HepG2 (cell line): ENCODE results near the gene ACYP2. TPM values are rescaled to one million over a fixed set of nuclear protein-coding genes. Genes with fewer than 3 reads are reported as not detected.

ENCODE experiments used
- ATAC-seq: fragments of 200-7000 bp; cut with Tn5 transposase; 3 replicates; pipeline ENCODE4 v1.9.1; 2020; ENCODE audit warnings: mild to moderate bottlenecking, moderate library complexity
- BruUV-seq: library from RNA; stranded (reverse); fragments of 400-500 nt; replicated peaks from 2 replicates; lab custom pipeline; 2021; lab: Mats Ljungman, UMichigan
- CTCF ChIA-PET: fragments of 300-600 bp; formaldehyde crosslinking; extraction: SDS; loops from one replicate; lab custom pipeline; 2021; ENCODE audit warnings: low total read pairs, inconsistent platforms, low intra/inter-chr PET ratio; lab: Yijun Ruan, JAX
- POLR2A ChIA-PET: fragments of 350-600 bp; sonication (Branson Sonifier 250); formaldehyde crosslinking; loops from one replicate; lab custom pipeline; 2020; ENCODE audit warnings: antibody characterized with exemption, inconsistent platforms; lab: Yijun Ruan, JAX
- DNase-seq: peaks from one replicate; pipeline ENCODE4 v3.0.0-alpha.2; 2015; ENCODE audit warnings: low spot score
- FAIRE-seq: peaks from 3 replicates; lab custom pipeline; 2011; peaks lifted over from hg19 to GRCh38; lab: Jason Lieb, UNC
- H2AFZ ChIP-seq: one replicate; pipeline ENCODE4 v1.6.1; 2011; ENCODE audit warnings: low read length, inconsistent platforms
- H3K27ac ChIP-seq: fragments of 300-600 bp; 3 replicates; pipeline ENCODE4 v1.8.0; 2011; ENCODE audit warnings: mixed run types, mild to moderate bottlenecking, mixed read lengths, low read length, inconsistent platforms; ENCODE audit not compliant: insufficient read depth; ENCODE audit errors: extremely low read length
- H3K27me3 ChIP-seq, 2 experiments: fragments of 200-600 bp in 1 of 2; 2 replicates in 1 of 2; 3 replicates in 1 of 2; pipeline versions ENCODE4 v1.6.0 to v1.8.0; 2011; ENCODE audit warnings: low read length in 2 of 2, mild to moderate bottlenecking in 2 of 2, moderate library complexity in 2 of 2, inconsistent platforms in 1 of 2; ENCODE audit not compliant: insufficient read depth in 2 of 2, control insufficient read depth in 1 of 2
- H3K36me3 ChIP-seq, 2 experiments: fragments of 200-600 bp in 1 of 2; replicated peaks in 1 of 2; 2 replicates in 1 of 2; 3 replicates in 1 of 2; pipeline versions ENCODE4 v1.5.1 to v1.8.0; 2011; ENCODE audit warnings: low read length in 2 of 2, inconsistent platforms in 1 of 2; ENCODE audit not compliant: insufficient read depth in 2 of 2, control insufficient read depth in 1 of 2
- H3K4me1 ChIP-seq: 2 replicates; pipeline ENCODE4 v1.5.1; 2012; ENCODE audit warnings: low read length, inconsistent platforms; ENCODE audit not compliant: insufficient read depth
- H3K4me2 ChIP-seq: 2 replicates; pipeline ENCODE4 v1.6.0; 2011; ENCODE audit warnings: low read depth, low read length, inconsistent platforms
- H3K4me3 ChIP-seq, 3 experiments: fragments of 200-600 bp in 1 of 3; sonication (generic), shearing (Covaris generic) in 1 of 3; replicated peaks in 1 of 3; 2 replicates each; pipeline ENCODE4 v1.5.1; 2011 to 2016; ENCODE audit warnings: low read length in 3 of 3, inconsistent platforms in 2 of 3, low read depth in 2 of 3, mild to moderate bottlenecking in 2 of 3, control low read depth in 1 of 3, mixed read lengths in 1 of 3; ENCODE audit not compliant: insufficient read depth in 1 of 3
- H3K79me2 ChIP-seq: one replicate; pipeline ENCODE4 v1.6.1; 2011; ENCODE audit warnings: low read length, inconsistent platforms; ENCODE audit not compliant: insufficient read depth
- H3K9ac ChIP-seq: 2 replicates; pipeline ENCODE4 v1.6.0; 2011; ENCODE audit warnings: mild to moderate bottlenecking, low read depth, low read length, inconsistent platforms; ENCODE audit not compliant: insufficient read depth
- H3K9me3 ChIP-seq: 2 replicates; pipeline ENCODE4 v1.5.1; 2012; ENCODE audit warnings: mild to moderate bottlenecking, low read length
- H4K20me1 ChIP-seq: 2 replicates; pipeline ENCODE4 v1.6.0; 2011; ENCODE audit warnings: inconsistent platforms, mild to moderate bottlenecking, low read length, moderate library complexity; ENCODE audit not compliant: insufficient read depth
- MAFF ChIP-seq: IDR thresholded peaks from 2 replicates; pipeline ENCODE4 v1.6.1; 2011; ENCODE audit warnings: low read depth, low read length, improper control_type of control experiment
- MAFK ChIP-seq, 2 experiments: IDR thresholded peaks in 1 of 2; conservative IDR thresholded peaks in 1 of 2; 2 replicates each; pipeline ENCODE4 v1.6.1; 2011; ENCODE audit warnings: improper control_type of control experiment in 2 of 2, low read length in 2 of 2
- MBD4 ChIP-seq: IDR thresholded peaks from 2 replicates; pipeline ENCODE4 v1.6.1; 2012; ENCODE audit warnings: low read length, inconsistent platforms, borderline replicate concordance
- ZNF720 ChIP-seq: sonication (generic); formaldehyde crosslinking; IDR thresholded peaks from 2 replicates; pipeline ENCODE4 v1.4.0; 2020; ENCODE audit warnings: missing genetic modification reagents
- WGBS: methylation state at CpG from one replicate; pipeline ENCODE4 v1.1.6; 2017; ENCODE audit warnings: low lambda C conversion rate; 5-methylcytosine and 5-hydroxymethylcytosine counted together
- in situ Hi-C: cut with HindIII; loops from 2 replicates; pipeline ENCODE4 v1.10.0; 2017; ENCODE audit warnings: low pct_unique_long_range_greater_than_20kb; ENCODE audit not compliant: extremely low pct_ligation_motif_present
- intact Hi-C: fragments of 100-400 bp; cut with micrococcal nuclease; formaldehyde crosslinking; loops from one replicate; pipeline ENCODE4 v1.10.0; 2022; ENCODE audit not compliant: unreplicated experiment
- polyA plus RNA-seq, 8 experiments: library from polyadenylated mRNA; depleted of rRNA in 3 of 8; stranded (reverse) in 7 of 8; unstranded in 1 of 8; fragments of >200 nt; fragmentation: Illumina TruSeq in 4 of 8; extraction: Trizol in 4 of 8; gene quantifications; 2 replicates each; pipeline versions ENCODE4 v1.2.1 to v1.2.3, GENCODE V29; 2011 to 2016; ENCODE audit warnings: low read depth in 4 of 8, missing spikeins in 1 of 8, mixed read lengths in 1 of 8; ENCODE audit not compliant: insufficient read depth in 1 of 8
- total RNA-seq, 5 experiments: library from RNA; depleted of rRNA; stranded (reverse); fragments of >200 nt; fragmentation: Illumina TruSeq; extraction: Trizol; gene quantifications; 2 replicates each; pipeline ENCODE4 v1.2.3, GENCODE V29; 2016; ENCODE audit warnings: low read depth in 1 of 5

ACYP2 gene
- total and polyA plus RNA-seq, 2 of the 13 experiments (the other 11 are each of a cell fraction or from before 2014, with no cell fraction given): 12.3 to 12.7 TPM

- ATAC-seq: no peak
- no peak overlapping the region for H3K27ac ChIP-seq
- CTCF ChIA-PET: no interaction called here
- no peaks in the 10 kb centered on the region for H3K9me3 ChIP-seq
- H4K20me1 ChIP-seq: no peaks in the 10 kb centered on the region
- H3K27me3 ChIP-seq: no peaks in the 10 kb centered on the region
- BruUV-seq: no TSS peak
- H3K9ac ChIP-seq: no peak overlapping the region
- no peak overlapping the region for H3K4me2 ChIP-seq
- no peaks in the 10 kb centered on the region for H3K4me1 ChIP-seq
- in situ Hi-C loops (no loop called here), intact Hi-C loops (no loop called here)
- POLR2A ChIA-PET: no interaction called here
- TF ChIP-seq MBD4 (no peak), MAFF (peak; percentile 92), MAFK (conservative IDR thresholded peaks at IDR 0.05 in 1 of 2, IDR thresholded peaks at IDR 0.05 in 1 of 2; ENCODE audit: low read length in 2 of 2) (peak; percentile 92 to 96)
- FAIRE-seq: no peak
- DNase-seq: no peak
- H3K36me3 ChIP-seq: no peaks in the 10 kb centered on the region
- WGBS: 89% methylated on average over 5 of the region's 5 CpGs
- no peaks in the 10 kb centered on the region for H3K79me2 ChIP-seq
- no peak overlapping the region for H2AFZ ChIP-seq
- no peak overlapping the region for H3K4me3 ChIP-seq
Observed at GRCh38 chr2:54298514-54298913, 183.1 kb downstream of the ACYP2 start.

- Histone ChIP-seq H3K9ac (no peak overlapping the region), H3K27ac (no peak overlapping the region), H2AFZ (no peak overlapping the region), H3K79me2 (no peaks in the 10 kb centered on the region), H3K9me3 (no peaks in the 10 kb centered on the region), H3K27me3 (no peaks in the 10 kb centered on the region), H4K20me1 (no peaks in the 10 kb centered on the region), H3K4me1 (peaks cover 8% of the 10 kb centered on the region), H3K36me3 (no peaks in the 10 kb centered on the region), H3K4me3 (no peak overlapping the region), H3K4me2 (no peak overlapping the region)
- no TSS peak for BruUV-seq
- no peak for FAIRE-seq
- in situ Hi-C loops: no loop called here
- no peak for ATAC-seq
- TF ChIP-seq ZNF720 (CRISPR knock-in tag) (no peak), MAFK (conservative IDR thresholded peaks at IDR 0.05 in 1 of 2, IDR thresholded peaks at IDR 0.05 in 1 of 2; ENCODE audit: low read length in 2 of 2) (peak; percentile 19; a peak in 1 of 4 replicates)
- POLR2A ChIA-PET: no interaction called here
- DNase-seq: no peak
- CTCF ChIA-PET: no interaction called here
- intact Hi-C loops: no loop called here
Observed at GRCh38 chr2:54303631-54304030, 188.2 kb downstream of the ACYP2 start.
